ENCODE measurements around the gene GH1. TPM values are rescaled to one million over a fixed set of nuclear protein-coding genes. Genes with fewer than 3 reads are reported as not detected.

The GH1 gene
- total RNA-seq, result not detected in 2 replicates

DNA sequence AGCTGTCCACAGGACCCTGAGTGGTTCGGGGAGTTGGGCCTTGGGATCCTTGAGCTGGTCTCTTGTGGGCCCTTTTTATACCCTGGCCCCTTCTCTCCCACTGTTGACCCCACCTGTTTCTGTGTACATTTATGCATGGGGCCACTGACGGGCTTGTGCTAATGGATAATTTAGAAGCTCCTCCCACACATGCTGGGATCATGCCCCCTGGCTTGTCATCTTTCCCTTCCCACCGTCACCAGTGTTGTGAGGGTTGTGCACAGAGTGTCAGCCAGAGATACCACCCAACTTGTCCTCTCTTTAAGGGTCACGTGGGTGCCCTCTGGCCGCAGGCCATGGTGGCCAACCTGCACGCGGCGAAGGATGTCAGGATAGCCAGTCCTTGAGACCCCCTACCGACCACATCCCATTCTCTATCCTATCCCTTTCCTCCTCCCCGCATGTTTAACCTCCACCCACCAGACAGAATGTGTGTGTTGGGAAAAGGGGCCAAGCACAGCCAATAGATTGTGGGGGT is at the start of gene GH1:
GH1 (minus strand) TSS at position 51 of the 517 bp plus-strand sequence. CDS start 63 bp downstream, outside the sequence.

DNA sequence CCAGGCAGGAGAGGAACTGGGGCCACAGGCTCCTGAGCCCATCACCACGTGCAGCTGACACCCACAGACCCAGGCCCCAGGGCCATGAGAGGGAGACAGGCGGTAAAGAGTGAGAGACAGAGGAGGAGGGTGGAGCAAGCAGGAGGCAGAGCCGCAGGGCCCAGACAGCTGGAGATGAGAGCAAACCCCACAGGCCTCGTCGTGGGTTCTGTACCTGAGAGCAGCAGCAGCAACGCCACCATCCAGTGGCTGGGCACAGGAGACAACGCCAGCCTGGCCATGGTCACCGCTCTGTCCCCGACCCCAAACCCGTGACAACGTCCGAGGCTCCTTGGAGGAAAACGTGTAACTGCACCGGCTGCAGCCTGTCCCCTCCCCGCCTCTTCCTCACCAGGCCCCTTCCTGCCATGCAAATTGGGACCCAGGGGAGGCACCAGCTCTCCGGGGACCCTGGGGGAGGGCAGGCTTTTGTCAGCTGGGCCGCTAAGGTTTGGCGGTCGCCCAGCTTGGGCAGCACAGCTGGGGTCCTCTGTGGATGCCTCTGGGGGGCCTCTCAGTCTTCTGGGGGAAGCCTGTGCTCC is 13.4 kb upstream of the GH1 start, which contains the start of gene CD79B:
CD79B (minus strand) TSS at position 351 of the 581 bp plus-strand sequence; CDS start at position 281, 70 bp downstream.

DNA sequence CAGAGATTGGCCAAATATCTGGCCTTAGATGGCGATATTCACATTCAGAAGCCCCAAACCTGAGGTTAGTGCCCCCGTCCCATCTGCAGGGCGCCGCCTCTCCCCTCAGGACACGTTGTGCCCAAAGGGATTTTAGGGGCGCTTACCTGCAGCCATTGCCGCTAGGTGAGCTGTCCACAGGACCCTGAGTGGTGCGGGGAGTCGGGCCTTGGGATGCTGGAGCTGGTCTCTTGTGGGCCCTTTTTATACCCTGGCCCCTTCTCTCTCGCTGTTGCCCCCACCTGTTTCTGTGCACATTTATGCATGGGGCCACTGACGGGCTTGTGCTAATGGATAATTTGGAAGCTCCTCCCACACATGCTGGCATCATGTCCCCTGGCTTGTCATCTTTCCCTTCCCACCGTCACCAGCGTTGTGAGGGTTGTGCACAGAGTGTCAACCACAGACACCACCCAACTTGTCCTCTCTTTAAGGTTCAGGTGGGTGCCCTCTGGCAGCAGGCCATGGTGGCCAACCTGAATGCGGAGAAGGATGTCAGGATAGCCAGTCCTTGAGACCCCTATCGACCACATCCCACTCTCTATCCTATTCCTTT is 7.5 kb downstream of the GH1 start, which contains the start of gene CSHL1:
CSHL1 (minus strand) TSS at position 218 of the 595 bp plus-strand sequence; CDS start at position 156, 62 bp downstream.

DNA sequence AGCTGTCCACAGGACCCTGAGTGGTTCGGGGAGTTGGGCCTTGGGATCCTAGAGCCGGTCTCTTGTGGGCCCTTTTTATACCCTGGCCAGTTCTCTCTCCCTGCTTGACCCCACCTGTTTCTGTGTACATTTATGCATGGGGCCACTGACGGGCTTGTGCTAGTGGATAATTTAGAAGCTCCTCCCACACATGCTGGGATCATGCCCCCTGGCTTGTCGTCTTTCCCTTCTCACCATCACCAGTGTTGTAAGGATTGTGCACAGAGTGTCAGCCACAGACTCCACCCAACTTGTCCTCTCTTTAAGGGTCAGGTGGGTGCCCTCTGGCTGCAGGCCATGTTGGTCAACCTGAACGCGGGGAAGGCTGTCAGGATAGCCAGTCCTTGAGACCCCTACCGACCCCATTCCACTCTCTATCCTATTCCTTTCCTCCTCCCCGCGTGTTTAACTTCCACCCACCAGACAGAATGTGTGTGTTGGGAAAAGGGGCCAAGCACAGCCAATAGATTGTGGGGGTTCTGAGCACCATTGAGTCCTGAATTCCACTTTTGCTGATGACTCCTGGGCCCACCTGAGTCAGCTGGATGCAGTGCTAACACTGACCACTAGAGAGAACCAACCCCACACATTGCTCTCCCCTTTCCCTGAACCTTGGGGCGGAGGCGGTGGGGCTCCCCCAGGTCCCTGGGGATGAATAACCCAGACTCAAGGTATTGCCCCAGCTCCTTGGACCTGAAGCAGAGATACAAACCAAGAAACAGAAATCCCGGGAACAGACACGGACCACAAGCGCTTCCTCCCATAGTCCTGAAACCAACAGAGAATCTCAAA is 21.9 kb downstream of the GH1 start, which contains the start of gene CSH1:
CSH1 (minus strand) TSS at position 51 of the 831 bp plus-strand sequence. CDS start 63 bp downstream, outside the sequence.

DNA sequence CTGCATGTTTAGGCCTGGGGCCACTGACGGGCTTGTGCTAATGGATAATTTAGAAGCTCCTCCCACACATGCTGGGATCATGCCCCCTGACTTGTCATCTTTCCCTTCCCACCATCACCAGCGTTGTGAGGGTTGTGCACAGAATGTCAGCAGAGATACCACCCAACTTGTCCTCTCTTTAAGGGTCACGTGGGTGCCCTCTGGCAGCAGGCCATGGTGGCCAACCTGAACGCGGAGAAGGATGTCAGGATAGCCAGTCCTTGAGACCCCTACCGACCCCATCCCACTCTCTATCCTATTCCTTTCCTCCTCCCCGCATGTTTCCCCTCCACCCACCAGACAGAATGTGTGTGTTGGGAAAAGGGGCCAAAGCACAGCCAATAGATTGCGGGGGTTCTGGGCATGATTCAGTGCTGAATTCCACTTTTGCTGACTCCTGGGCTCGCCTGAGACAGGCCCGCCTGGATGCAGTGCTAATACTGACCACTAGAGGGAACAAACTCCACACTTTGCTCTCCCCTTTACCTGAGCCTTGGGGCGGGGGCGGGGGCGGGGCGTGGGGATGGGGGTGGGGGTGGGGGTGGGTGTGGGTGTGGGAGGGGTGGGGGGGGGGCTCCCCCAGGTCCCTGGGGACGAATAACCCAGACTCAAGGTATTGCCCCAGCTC is 36.6 kb downstream of the GH1 start, which contains the start of gene GH2:
GH2 (minus strand) TSS at position 10 of the 667 bp plus-strand sequence. CDS start 143 bp downstream, outside the sequence.

DNA sequence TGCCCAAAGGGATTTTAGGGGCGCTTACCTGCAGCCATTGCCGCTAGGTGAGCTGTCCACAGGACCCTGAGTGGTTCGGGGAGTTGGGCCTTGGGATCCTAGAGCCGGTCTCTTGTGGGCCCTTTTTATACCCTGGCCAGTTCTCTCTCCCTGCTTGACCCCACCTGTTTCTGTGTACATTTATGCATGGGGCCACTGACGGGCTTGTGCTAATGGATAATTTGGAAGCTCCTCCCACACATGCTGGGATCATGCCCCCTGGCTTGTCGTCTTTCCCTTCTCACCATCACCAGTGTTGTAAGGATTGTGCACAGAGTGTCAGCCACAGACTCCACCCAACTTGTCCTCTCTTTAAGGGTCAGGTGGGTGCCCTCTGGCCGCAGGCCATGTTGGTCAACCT is 45.1 kb downstream of the GH1 start, which contains the start of gene CSH2:
CSH2 (minus strand) TSS at position 101 of the 400 bp plus-strand sequence; CDS start at position 38, 63 bp downstream.

Other genes with a start within 250 kb of the GH1 start
- 3.5 and 4.3 TPM in 2 replicates for gene LIMD2, start 218.7 kb downstream of the GH1 start, total RNA-seq
- 21.5 and 28.2 TPM in 2 replicates for gene STRADA, start 177.0 kb downstream of the GH1 start, total RNA-seq
- gene CCDC47, start 145.2 kb downstream of the GH1 start, total RNA-seq, result 65.5 and 71.6 TPM in 2 replicates
- 68.6 and 86.4 TPM in 2 replicates for gene DDX42, start 144.7 kb downstream of the GH1 start, total RNA-seq
- 55.1 and 101 TPM in 2 replicates for gene PSMC5, start 91.4 kb downstream of the GH1 start, total RNA-seq
- gene FTSJ3, start 91.2 kb downstream of the GH1 start, total RNA-seq, result 62.3 and 101 TPM in 2 replicates
- 120 and 133 TPM in 2 replicates for gene SMARCD2, start 76.2 kb downstream of the GH1 start, total RNA-seq
- gene CSH2, start 45.2 kb downstream of the GH1 start, total RNA-seq, result not detected in 2 replicates
- not detected in 2 replicates for gene GH2, start 36.9 kb downstream of the GH1 start, total RNA-seq
- not detected in 2 replicates for gene CSH1, start 22.3 kb downstream of the GH1 start, total RNA-seq
- 0.15 TPM in 1 of 2 replicates, not detected in the other for gene CSHL1, start 7.6 kb downstream of the GH1 start, total RNA-seq
- 0.15 and 0.17 TPM in 2 replicates for gene CD79B, start 13.5 kb upstream of the GH1 start, total RNA-seq
- under 0.01 and 0.15 TPM in 2 replicates for gene SCN4A, start 54.1 kb upstream of the GH1 start, total RNA-seq
- 1.5 and 1.8 TPM in 2 replicates for gene PRR29, start 79.5 kb upstream of the GH1 start, total RNA-seq
- gene ICAM2, start 101.8 kb upstream of the GH1 start, total RNA-seq, result 1.2 and 4.1 TPM in 2 replicates
- gene ERN1, start 211.3 kb upstream of the GH1 start, total RNA-seq, result 8.0 and 15.9 TPM in 2 replicates